GM18519 (cell line): ENCODE results near the gene TMEM51.

Experiments used
- ATAC-seq: cut with Tn5 transposase; IDR thresholded peaks from one replicate; pipeline ENCODE4 v1.9.1; 2021; ENCODE audit warnings: mild to moderate bottlenecking, moderate library complexity; ENCODE audit not compliant: unreplicated experiment, low FRiP score

TMEM51 gene

DNA sequence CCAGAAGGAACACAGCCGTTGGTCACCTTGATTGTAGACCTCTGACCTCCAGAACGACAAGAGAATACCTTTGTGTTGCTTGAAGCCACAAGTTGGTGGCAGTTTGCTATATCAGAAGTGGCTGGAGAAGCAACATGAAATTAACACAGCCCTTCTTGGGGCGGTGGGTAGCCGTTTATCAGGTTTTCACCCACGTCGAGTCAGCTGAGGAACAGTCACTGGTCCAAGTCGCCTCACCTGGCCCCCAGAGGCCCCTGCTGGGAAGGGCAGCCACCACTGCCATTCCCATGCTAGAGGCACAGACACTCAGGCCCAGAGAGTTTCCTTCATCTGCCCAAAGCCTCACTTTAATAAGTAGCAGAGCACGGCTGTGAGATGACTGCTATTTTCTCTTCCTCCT is 37.7 kb downstream of the TMEM51 start:
- ATAC-seq = no peak

DNA sequence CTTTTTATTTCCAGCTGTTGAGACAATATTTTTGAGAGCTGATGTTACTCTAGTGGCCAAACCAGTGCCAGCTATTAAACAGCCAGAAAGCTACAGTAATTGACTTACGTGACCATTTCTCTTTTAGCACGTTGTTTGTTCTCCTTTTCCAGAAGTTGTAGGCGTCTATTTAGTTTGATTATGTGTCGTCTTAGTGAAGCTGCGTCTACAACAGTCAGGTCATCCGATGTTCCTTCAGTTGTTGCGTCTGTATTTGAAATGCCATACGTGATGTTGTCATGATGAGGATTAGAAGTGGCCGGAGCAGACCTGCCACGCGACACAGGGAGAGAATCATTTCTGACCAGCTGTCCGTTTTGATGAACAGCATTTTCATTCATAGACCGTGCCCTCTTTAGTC is 38.2 kb downstream of the TMEM51 start:
- ATAC-seq = no peak

DNA sequence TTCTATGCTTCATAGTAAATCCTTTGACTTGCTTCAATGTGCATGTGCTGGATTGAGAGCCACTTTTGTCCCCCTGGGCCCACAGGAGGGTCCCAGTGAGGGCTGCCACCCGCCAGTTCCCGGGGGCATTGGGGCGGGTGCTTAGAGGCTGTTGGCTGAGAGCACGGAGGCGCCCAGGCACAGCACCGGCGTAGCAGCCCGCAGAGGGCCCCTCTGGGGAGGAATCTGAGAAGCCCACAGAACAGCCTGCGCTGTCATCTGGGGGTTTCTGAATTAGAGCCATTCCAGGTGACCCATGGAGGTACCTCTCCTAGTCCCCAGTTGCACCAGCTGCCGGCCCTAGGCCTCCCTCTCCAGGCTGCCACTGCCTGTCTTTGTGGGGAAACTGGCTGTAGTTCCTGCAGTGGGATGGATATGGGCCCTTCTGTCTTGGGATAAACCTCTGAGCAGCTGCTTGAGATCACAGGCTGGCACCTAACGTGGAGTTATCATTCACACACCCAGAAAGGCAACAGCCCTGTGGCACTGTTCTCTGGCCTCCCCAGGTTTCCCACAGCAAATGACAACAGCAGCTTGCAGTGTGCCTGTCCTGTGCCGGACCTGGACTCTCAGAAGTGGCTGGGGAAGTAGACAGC is 39.5 kb downstream of the TMEM51 start:
- ATAC-seq = no peak

DNA sequence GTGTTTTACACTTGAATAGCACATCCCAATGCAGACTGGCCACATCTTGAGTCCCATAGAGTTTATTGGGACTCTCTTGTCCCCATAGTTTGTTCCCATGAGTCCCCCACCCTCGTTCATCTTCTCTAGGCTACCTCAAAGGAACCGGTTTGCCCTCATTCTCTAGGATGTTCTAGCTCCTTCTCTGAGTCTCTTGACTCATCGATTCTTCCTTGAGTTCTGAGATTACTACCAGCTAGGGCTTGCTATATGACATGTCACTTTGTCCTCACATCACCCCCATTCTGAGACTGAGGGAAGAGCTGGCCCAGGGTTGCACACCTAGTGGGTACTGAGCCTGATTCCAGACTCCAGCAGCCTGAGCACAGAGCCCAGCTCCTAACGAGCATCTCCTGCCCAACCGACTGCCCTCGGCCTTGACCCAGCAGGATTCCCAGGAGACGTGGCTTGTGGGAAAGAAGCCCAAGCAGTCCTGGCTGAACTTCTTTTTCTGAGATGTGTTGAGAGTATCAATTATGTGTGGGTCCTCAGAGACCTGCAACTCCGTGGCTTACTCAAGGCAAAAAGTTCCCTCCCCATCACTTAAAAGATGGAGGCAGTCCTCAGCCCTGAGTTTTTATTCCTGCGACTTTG is 42.0 kb downstream of the TMEM51 start:
- no peak for ATAC-seq

DNA sequence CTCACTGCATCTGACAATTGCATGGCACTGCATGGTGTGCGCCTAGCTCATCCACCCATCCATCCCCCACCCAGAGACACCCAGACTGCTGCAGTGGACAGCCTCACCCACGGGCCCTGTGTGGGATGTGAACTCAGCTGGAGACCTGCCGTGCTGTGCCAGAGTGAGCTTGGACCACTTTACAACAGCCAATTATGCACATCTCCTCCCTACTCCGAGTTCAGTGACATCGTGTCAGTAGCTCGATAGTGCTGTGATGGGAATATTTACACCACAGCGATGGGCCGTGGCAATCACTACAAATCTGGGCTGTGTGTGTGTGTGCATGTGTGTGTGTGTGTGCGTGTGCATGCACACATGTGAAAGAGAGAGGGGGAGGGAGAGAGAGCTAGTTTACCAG is 42.5 kb downstream of the TMEM51 start:
- no peak for ATAC-seq

DNA sequence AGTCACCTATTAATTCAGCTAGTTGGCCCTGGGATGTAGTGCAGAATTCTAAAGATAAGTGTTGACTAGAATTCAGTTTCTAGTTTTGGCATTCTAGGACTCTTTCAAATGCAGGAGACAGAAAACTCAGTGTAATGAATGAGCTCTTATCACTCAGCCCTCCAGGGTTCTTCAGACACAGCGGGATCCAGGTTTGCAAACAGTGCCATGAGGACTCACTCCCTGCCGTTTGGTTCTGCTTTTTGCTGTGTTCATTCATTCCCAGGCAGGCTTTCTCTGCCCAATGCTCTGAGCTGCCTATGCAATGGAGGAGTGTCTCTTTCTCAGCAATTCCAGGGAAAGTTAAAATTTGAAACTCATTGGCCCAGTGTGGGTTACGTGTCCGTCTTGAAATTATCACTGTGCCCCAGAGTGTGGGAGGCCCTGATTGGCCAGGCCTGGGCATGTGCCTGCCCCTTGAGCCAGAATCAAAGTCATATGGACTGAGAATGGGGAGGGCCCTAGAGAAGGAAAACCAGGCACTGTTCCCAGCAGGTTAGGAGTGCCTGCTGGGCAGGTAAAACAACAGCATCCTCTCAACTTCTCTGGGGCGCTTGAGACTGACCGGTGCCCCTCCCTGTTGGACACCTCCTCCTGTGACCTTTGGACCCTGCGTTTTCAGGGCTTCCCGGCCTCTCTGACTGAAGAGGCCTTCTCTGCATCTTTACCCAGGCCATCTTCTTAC is 43.4 kb downstream of the TMEM51 start:
- ATAC-seq = no peak

DNA sequence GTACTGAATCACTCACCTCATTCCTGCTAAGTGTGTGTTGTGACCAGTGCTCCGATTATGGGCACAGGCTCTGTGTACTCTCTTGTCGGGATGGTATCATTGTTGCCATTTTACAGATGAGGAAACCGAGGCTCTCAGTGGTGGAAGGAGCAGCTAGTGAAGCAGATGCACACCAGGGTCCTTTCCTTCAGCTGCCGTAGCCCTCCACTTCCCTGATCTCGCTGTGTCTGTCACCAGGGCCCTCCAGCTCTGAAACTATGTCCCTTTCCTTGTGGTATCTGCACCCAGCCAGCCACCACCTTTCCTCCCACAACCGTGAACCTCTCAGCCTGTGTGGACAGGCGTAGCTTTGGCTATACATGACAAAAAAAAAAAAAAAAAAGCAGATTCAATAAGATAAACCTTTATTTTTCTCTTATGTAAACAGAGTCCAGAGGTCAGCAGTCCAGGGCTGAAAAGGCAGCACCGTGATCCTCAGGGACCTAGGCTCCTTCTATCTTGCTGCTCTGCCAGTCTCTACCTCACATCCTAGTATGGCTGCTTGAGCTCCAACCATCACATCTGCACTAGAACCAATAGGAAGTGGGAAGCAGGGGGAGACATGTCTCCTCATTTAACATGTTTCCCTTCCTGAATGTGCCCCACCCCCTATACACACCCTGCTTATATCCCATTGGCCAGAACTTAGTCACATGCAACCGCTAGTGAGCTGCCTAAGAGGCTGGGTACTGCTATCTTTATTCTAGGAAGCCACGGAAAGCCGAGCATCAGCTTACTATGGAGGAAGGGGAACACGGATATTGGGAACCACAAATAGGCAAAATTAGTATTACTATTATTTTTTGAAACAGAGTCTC is 44.3 kb downstream of the TMEM51 start:
- no peak for ATAC-seq

DNA sequence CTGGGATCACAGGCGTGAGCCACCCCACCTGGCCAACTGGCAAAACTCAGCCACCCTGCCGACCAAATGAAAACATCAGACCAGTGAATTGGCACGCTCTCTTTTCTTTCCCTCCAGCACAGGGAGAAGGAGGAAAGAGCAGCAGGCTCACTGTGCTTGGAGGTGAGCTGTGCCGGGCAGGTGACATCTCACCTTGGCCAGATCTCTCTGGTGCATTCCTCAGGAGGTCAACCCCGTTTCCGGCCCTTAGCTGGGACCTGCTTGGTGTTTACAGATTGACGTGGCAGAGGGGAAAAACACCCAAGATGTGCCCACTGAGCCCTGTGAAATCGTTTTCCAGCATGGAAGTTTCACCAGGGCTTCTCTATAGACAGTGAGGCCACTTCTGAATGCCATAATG is 45.1 kb downstream of the TMEM51 start:
- no peak for ATAC-seq

DNA sequence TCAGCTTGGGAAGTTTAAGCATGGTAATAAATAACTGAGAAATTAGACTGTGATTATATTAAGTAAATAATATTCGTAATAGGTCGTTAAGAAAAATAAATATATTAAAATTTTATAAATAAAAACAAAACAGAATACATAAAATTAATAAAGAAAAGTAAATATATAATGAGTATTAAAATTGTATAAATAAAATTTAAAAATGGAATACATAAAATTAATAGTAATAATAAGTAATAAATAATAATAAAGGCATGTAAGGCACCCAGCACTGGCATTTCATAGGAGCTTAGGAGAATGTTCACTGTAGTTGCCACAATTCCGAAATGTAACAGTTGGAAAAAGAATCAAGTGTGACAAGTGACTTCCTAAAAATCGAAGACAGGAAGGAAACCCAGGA is 47.7 kb downstream of the TMEM51 start:
- no peak for ATAC-seq

DNA sequence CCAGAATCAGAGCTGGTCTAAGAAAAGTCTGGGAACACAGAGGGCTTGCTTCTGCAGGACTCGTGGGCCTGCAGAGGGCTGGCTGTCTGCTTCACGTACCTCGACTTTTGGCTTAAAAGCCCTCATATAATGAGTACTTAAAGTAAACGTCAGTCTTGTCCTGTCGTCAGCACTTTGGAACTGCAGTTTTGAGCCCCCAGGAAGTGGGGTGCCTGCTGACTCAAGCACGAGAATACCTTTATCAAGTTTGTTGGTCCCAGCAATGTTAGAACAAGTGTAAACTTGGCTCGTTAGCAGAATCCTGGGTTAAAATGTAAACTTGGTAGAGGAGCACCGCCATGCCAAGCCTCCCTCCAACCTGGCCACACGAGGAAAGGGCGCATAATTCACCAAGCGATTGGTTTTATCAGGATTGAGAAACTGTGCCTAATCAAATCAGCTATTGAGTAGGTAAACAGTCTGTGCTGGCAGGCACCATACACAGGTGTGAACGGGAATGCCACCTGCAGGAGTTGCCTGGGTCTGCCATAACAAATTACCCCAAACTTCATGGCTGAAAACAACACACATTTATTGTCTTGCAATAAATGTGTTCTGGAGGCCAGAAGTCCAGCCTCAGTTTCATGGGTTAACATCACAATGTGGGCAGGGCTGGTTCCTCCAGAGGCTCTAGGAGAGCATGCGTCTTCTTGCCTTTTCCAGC is 48.5 kb downstream of the TMEM51 start:
- no peak for ATAC-seq

DNA sequence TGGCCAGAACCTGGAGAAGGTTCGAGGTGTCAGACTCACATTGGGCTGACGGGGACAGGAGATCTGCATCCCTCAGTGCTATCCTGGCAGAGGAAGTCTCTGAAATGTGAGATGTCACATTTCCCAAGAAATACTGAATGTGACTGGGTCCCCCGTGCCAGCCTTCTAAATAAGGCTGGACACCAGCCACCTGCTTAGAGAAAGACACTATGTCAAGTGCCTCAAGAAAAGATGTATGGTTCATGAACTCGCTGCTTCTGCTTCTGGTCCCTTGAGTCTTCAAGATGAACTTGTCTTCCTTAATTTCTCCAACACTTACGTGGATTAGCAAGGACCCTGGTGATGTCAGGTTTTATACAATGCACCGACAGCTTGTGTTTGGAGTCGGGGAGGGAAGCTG is 51.4 kb downstream of the TMEM51 start:
- no peak for ATAC-seq

DNA sequence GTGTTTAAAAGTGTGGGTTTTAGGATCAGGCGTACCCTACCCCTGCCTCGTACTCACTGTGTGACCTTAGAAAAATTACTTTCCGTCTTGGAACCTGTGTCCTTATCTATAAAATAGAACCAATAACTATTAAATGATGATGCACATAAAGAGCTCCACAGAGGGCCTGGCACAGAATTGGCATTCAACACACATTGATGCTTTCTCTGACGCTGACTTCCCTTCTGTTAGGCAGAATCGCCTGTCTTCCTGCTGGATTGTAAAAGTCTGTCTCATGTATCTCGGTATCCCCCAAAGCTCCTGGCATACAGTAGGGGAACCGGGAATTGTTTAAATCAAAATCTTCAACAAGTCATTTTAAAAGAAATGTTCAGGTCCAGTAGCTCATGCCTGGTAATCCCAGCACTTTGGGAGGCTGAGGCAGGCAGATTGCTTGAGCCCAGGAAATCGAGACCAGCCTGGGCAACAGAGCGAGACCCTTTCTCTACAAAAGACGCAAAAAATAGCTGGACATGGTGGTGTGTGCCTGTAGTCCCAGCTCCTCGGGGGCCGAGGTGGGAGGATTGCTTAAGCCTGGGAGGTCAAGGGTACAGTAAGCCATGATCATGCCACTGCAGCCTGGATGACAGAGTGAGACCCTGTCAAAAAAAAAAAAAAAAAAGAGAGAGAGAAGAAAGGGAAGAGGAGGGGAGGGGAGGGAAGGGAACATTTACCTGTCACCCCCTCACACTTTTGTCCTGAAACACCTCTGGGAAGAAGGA is 52.2 kb downstream of the TMEM51 start:
- ATAC-seq = no peak

DNA sequence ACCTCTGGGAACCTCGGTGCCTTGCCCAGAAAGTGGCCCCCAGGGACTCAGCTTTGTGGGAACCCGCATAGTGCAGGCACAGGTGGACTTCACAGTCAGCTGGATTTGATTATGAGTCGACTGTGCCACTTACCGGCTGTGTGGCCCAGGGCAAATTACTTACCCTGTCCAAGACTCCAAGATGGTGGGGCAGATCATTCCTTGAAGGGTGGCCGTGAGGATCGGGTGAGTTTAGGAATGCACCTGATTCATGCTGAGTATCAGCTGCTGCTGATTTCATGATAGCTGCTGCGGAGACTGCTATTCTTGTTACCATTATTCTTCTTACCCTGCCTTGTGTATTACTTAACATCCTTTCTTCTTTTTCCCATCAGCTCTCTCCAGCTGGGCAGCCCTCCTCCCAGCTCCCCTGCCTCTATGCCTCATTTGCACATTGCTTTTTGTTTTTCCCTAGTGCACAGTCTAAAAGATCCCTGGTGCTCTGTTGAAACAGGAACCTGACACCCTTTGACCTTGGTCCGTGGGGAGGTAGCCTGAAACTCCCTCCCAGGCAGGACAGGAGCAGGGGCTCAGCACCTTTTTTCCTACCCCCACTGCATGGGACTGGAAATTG is 53.0 kb downstream of the TMEM51 start:
- no peak for ATAC-seq

DNA sequence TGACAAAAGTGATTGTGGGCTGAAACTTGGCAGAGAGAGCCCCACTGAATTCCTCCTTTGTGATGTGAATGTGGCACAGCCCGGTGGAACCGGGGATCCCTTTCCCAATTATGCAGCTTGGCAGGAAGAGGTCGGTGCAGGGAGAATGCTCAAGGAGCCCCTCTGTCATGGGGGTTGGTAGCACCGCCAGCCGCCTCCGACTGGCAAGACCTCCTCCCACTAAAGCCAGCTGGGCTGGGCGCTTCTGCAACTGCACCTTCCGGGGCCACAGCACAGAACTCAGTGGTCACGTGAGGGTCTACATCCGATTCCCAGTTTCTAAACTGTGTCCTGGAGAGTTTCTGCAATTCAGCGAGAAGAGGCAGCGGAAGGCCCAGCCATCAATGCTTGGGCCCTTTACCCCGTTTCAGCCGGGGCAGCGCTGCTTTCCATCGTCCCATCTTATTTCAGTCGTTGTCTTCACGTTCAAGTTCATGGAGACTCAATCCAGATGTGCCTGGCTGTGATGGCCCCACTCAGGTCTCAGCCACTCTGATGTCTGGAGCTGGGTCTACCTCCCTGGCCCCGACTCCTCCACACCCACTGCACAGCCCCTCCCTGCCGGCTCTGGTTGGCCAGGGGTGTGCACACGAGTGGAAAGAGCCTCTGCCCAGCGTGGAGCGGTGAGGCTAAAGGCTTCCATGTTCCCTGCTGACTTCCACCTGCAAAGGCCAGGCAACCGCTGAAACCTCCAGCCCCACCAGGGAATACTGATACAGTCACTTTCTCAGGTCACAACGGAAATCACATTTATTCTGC is 53.7 kb downstream of the TMEM51 start:
- no peak for ATAC-seq

DNA sequence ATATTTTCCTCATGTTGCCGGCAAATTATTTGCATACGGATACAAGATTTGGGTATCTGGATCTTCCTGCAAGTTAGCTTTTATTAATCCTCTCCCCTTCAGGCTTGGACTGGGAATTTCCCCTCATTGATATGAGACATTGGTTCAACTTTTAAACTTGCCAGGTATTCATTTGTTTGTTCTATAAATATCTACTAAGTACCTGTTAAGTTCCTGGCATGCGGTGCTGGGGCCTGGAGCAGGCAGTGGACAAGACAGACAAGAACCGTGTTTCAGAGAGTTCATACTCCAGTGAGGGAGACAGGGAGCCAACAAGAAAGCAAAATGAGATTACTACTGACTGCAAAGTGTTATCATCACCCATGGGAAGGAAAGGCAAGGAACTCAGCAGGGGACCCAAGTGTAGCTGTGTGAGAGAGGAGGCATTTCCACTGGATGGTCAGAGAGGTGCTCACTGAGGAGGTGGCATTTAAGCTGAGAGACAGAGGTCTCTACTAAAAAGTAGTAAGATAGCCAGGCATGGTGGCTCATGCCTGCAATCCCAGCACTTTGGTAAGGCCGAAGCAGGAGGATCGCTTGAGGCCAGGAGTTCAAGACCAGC is 54.4 kb downstream of the TMEM51 start:
- ATAC-seq = no peak

DNA sequence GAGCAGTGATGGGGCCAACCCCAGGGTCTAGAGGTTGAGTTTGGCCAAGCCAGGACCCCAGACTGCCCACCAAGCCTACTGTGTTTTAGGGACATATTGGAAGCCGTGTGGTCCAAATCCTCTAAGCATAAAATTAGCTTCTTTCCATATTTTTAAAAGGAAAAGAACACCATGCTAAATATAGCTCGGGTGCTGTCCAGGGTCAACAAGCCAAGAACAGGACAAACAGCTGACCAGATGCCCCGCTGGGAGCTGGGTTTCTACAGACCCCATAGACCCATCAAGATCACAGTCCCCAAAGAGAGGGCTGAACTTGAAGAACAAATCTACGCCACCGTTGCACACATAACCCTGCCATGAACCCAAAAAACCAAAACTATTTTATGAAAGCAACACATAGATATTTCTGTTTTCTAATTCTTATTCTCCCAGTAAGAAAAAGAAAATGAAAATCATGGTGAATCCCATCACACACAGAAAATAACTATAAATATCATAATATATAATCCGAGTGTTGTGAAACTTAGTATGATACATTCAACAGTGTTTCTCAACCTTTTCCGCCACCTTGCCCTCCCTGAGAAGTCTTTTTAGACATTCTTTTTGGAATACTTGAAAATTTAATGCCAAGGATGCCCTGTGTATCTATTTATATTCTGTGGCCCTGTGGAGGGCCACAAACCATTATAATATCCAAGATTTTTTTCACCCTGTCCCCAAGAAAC is 57.3 kb downstream of the TMEM51 start:
- no peak for ATAC-seq

DNA sequence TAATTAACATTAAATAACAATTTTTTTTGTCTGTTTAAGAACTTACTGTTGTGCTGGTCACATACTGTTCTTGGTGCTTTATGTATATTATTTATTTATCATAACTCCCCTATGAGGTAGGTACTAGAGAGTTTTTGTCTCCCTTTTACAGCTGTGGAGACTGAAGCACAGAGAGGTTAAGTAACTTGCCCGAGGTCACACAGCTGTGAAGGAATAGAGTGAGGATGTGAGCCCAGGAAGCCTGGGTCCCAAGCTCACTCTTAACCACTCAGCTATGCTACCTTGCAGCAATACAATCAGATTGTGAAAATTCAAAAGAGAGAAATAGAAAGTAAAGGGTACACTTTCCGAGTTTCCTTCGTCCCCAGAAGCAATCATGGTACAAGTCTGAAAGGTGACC is 57.9 kb downstream of the TMEM51 start:
- no peak for ATAC-seq
